Tibial artery (tissue), 4 donors: ENCODE results near the gene TMPRSS3.

ENCODE experiments used
- DNase-seq, 2 donors: peaks; one replicate each; pipeline ENCODE4 v3.0.0-alpha.2; 2019
- H3K27ac ChIP-seq, 2 donors: fragments of 200-600 bp; sonication (generic) in 1 of 2; 1 replicate in 1 of 2; 2 replicates in 1 of 2; pipeline ENCODE4 v1.5.1; 2018 to 2019; ENCODE audit warnings: mild to moderate bottlenecking in 1 of 2
- H3K27me3 ChIP-seq, 2 donors: fragments of 200-600 bp; sonication (generic) in 1 of 2; one replicate each; pipeline versions ENCODE4 v1.5.1 to v1.6.0; 2016 to 2019
- H3K36me3 ChIP-seq, 3 donors: fragments of 200-600 bp; sonication (generic) in 2 of 3; one replicate each; pipeline ENCODE4 v1.5.1; 2016 to 2019; ENCODE audit warnings: mild to moderate bottlenecking in 2 of 3
- H3K4me1 ChIP-seq, 4 donors: fragments of 200-600 bp; sonication (generic) in 2 of 4; 1 replicate in 3 of 4; 2 replicates in 1 of 4; pipeline ENCODE4 v1.5.1; 2016 to 2019
- H3K4me3 ChIP-seq, 2 donors: fragments of 200-600 bp; sonication (generic) in 1 of 2; 1 replicate in 1 of 2; 2 replicates in 1 of 2; pipeline ENCODE4 v1.5.1; 2018 to 2019; ENCODE audit warnings: mild to moderate bottlenecking in 2 of 2
- H3K9me3 ChIP-seq, 3 donors: fragments of 200-600 bp; sonication (generic) in 1 of 3; one replicate each; pipeline ENCODE4 v1.5.1; 2016 to 2019
- intact Hi-C: fragments of 100-400 bp; cut with DNase I; formaldehyde crosslinking; loops from one replicate; pipeline ENCODE4 v1.15.0; 2023; ENCODE audit warnings: low total_unique reads
- TF ChIP-seq, protein P1 (sequence below), 2 experiments: fragments of 200-600 bp in 1 of 2; fragments of 450-650 bp in 1 of 2; IDR thresholded peaks; one replicate each; pipeline ENCODE4 v1.5.1; 2017 to 2019; ENCODE audit warnings: antibody characterized with exemption in 2 of 2, mild to moderate bottlenecking in 1 of 2, moderate library complexity in 1 of 2

Gene TMPRSS3

DNA sequence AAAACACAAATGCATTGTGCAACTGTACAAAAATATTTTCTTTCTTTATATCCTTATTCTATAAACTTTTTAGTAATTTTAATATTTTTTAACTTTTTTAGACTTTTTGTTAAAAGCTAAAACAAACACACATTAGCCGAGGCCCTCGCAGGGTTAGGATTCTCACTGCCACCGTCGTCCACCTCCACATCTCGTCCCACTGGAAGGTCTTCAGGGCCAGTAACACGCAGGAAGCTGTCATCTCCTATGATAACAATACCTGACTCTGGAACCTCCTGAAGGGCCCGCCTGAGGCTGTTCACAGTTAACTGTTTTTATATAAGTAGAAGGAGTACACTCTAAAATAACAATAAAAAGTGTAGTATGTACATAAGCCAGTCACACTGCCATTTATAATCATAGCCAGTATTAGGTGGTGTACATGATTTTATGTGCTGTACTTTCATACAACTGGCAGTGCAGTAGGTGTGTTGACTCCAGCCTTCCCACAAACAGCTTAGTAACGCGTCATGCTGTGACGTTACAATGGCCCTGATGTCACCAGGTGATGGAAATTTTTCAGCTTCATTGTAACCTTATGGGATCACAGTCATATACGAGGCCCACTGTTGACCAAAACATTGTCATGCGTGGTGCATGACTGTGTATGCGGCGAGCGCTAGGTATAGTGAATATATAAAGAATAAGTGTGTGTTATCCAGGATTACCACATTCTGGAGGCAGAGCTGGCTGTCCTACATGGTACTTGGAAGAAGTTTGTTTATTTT lies 53.9 kb downstream of the TMPRSS3 start:
- H3K27me3 ChIP-seq: peaks cover 0 to 27% of the 10 kb centered on the region in 2 donors
- DNase-seq: no peak

DNA sequence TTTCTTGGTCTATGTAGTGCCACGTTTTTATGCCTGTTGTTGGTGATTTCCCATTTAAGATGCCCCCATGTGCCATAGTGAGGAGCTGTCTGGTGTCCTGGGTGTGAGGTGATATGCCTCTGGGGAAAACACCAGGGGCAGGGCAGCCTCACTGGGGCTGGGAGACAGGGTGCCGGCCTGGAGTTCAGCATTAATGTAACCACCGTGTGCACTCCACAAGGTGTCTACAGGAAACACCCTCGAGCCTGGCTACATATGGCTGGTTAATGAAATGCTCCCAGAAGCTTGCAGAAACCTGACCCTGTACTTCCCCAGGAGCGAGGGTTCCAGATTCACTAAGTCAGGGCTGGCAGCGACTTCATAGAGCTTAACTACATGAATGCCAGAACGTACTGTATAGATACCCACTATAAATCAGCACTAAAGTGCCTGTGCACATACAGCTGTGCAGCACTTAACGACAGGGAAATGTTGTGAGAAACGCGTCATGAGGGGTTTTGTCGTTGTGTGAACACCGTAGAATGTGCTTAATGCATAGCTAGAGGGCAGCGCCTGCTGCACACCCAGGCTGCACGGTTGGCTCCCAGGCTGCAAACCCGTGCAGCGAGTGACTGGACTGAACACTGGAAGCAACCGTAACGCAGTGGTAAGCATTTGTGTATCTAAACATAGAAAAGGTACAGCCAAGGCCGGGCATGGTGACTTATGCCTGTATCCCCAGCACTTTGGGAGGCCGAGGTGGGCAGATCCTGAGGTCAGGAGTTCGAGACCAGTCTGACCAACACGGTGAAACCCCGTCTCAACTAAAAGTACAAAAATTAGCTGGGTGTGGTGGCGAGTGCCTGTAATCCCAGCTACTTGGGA lies 55.4 kb downstream of the TMPRSS3 start:
- DNase-seq: no peak
- peaks cover 0 to 29% of the 10 kb centered on the region in 2 donors for H3K27me3 ChIP-seq
- peaks cover 0 to 8% (median 0%) of the 10 kb centered on the region in 4 donors for H3K4me1 ChIP-seq
- intact Hi-C loops: no loop called here
- TF ChIP-seq, protein P1, sequence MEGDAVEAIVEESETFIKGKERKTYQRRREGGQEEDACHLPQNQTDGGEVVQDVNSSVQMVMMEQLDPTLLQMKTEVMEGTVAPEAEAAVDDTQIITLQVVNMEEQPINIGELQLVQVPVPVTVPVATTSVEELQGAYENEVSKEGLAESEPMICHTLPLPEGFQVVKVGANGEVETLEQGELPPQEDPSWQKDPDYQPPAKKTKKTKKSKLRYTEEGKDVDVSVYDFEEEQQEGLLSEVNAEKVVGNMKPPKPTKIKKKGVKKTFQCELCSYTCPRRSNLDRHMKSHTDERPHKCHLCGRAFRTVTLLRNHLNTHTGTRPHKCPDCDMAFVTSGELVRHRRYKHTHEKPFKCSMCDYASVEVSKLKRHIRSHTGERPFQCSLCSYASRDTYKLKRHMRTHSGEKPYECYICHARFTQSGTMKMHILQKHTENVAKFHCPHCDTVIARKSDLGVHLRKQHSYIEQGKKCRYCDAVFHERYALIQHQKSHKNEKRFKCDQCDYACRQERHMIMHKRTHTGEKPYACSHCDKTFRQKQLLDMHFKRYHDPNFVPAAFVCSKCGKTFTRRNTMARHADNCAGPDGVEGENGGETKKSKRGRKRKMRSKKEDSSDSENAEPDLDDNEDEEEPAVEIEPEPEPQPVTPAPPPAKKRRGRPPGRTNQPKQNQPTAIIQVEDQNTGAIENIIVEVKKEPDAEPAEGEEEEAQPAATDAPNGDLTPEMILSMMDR (IDR thresholded peaks at IDR 0.05): no peak
- H3K4me3 ChIP-seq: no peak overlapping the region
- H3K9me3 ChIP-seq: no peaks in the 10 kb centered on the region
- no peak overlapping the region for H3K27ac ChIP-seq
- H3K36me3 ChIP-seq: no peaks in the 10 kb centered on the region

More for the DNA sequence above, 53.9 kb downstream of the TMPRSS3 start:
- Histone ChIP-seq H3K27ac (no peak overlapping the region), H3K9me3 (no peaks in the 10 kb centered on the region), H3K4me1 (peaks cover 0 to 8% (median 0%) of the 10 kb centered on the region in 4 donors), H3K4me3 (no peak overlapping the region), H3K36me3 (no peaks in the 10 kb centered on the region)
- intact Hi-C loops: no loop called here
- TF ChIP-seq, protein P1 (IDR thresholded peaks at IDR 0.05): no peak

DNA sequence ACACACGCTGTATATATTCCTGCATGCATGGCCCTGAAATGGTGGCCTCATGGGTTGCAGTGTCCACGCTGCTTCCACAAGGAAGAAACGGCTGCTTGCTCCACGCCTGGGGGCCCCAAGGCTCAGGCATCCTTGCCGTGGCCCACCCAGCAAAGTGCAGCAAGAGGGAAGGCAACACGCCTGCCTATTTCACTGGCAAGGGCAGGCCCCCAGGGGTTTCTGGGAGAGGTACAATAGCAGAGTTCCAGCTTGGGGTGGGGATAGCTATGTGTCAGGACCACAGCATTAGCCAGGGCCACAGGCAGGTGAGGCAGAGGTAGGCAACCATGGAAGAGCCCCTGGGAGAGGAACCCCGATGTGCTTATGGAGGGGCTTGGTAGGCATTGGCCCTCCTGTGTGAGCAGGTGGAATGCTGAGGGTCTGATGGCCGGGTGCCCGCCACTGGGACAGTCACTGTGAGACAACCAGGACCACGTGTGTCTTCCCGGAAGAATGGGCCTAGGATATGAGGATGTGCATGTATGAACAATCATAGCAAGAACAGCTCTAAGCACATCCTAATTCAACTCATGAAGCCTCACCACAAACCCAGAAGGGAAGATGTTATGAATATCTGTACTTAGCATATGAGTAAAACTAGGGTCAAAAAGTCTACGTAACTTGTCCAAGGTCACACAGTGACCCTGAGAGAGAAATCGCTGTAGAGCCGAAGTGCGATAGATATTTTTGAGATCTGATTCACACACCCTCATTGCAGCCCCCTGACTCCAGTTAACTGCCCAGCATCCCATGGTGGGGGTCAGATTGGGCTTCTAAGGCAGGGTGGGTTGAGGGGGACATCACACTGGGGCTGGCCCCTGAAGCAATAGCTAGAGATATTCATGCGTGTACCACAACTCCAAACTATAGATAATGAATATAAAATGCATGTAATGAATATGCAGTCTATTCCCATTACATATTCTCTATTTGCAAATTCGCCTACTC lies 56.8 kb downstream of the TMPRSS3 start:
- no peaks in the 10 kb centered on the region for H3K36me3 ChIP-seq
- DNase-seq: no peak
- H3K4me3 ChIP-seq: no peak overlapping the region
- intact Hi-C loops: loop anchor here (5.0 kb wide), 1 partner anchor 663 kb away; no protein-coding TSS in a partner anchor
- peaks cover 0 to 8% (median 0%) of the 10 kb centered on the region in 4 donors for H3K4me1 ChIP-seq
- H3K27me3 ChIP-seq: peaks cover 0 to 36% of the 10 kb centered on the region in 2 donors
- TF ChIP-seq, protein P1 (IDR thresholded peaks at IDR 0.05): no peak
- H3K27ac ChIP-seq: no peak overlapping the region
- no peaks in the 10 kb centered on the region for H3K9me3 ChIP-seq

DNA sequence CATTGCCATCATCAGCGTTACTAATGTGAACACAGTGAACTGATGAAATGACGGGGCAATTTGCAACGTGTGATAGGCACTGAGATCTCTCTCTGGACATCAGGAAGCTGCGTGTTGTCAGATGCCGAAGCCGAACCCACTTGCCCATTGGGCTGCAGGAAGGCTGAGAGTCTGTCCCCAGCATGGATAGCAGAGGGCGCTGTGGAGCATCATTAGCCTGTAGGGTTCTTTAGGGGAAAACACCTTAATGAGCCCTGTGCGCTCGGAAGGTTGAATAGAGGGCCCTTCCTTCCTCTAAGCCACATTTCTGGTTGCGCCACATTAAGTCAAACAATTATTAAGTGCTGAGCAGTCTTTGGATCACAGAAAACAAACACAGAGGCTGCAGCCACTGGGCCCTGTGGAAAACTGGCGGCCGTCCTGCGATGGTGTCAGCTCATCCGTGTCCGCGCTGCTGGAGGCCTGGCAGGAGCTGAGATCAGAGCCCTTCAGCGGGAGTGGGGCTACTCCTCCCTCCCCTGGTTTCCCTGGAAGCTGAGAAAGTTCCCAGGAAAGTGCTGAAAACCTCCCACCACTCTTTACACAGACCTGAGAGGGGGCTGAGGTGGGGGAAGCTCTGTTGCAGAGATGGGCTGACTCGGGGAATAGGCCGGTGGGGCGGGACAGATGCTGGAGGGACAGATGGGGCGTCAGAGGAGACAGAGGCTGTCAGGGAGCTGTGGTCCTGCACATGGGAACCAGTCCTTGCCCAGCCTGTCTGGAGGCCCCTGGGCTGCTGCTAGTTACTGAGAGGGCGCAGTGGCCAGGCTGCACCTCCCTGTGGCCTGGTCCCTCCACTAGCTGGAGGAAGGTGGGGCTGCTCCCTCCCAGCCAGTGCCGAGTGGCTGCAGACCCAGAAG lies 57.8 kb downstream of the TMPRSS3 start:
- Histone ChIP-seq H3K9me3 (no peaks in the 10 kb centered on the region), H3K4me1 (peaks cover 0 to 8% (median 0%) of the 10 kb centered on the region in 4 donors), H3K27ac (no peak overlapping the region), H3K4me3 (no peak overlapping the region), H3K27me3 (peaks cover 0 to 33% of the 10 kb centered on the region in 2 donors), H3K36me3 (no peaks in the 10 kb centered on the region)
- intact Hi-C loops: loop anchor here (5.0 kb wide), 1 partner anchor 664 kb away; no protein-coding TSS in a partner anchor
- TF ChIP-seq, protein P1 (IDR thresholded peaks at IDR 0.05): peak; percentile 18 to 21
- DNase-seq: peak in 1 of 2 donors; percentile 58
